IgD-negative memory B cell (primary cell): Measurements from ENCODE around the gene CHPF. TPM values are rescaled to one million over a fixed set of nuclear protein-coding genes. Genes with fewer than 3 reads are reported as not detected.
A peak's percentile ranks its signal among the peaks of the same experiment; 100 is the strongest.

ENCODE experiments used
- H3K27ac Mint-ChIP-seq, 3 donors: one replicate each; pipeline ENCODE4 v1.8.0; 2020 to 2022; ENCODE audit warnings: mild to moderate bottlenecking in 3 of 3, mixed read lengths in 3 of 3, moderate library complexity in 1 of 3
- H3K27me3 Mint-ChIP-seq: one replicate; pipeline ENCODE4 v1.8.0; 2021; ENCODE audit warnings: mixed read lengths
- H3K36me3 Mint-ChIP-seq: one replicate; pipeline ENCODE4 v1.8.0; 2020; ENCODE audit warnings: mild to moderate bottlenecking, mixed read lengths
- H3K4me1 Mint-ChIP-seq, 3 donors: one replicate each; pipeline ENCODE4 v1.8.0; 2020 to 2022; ENCODE audit warnings: mixed read lengths in 3 of 3, mild to moderate bottlenecking in 1 of 3
- H3K4me3 Mint-ChIP-seq, 4 donors: one replicate each; pipeline ENCODE4 v1.8.0; 2020 to 2022; ENCODE audit warnings: mild to moderate bottlenecking in 4 of 4, mixed read lengths in 4 of 4, moderate library complexity in 3 of 4
- H3K9me3 Mint-ChIP-seq, 3 donors: one replicate each; pipeline ENCODE4 v1.8.0; 2020 to 2021; ENCODE audit warnings: mixed read lengths in 3 of 3, mild to moderate bottlenecking in 1 of 3
- polyA plus RNA-seq: library from polyadenylated mRNA; unstranded; fragments of 300-500 nt; fragmentation: Illumina TruSeq; gene quantifications from one replicate; pipeline ENCODE4 v1.2.3, GENCODE V29; 2021

Gene CHPF, protein sequence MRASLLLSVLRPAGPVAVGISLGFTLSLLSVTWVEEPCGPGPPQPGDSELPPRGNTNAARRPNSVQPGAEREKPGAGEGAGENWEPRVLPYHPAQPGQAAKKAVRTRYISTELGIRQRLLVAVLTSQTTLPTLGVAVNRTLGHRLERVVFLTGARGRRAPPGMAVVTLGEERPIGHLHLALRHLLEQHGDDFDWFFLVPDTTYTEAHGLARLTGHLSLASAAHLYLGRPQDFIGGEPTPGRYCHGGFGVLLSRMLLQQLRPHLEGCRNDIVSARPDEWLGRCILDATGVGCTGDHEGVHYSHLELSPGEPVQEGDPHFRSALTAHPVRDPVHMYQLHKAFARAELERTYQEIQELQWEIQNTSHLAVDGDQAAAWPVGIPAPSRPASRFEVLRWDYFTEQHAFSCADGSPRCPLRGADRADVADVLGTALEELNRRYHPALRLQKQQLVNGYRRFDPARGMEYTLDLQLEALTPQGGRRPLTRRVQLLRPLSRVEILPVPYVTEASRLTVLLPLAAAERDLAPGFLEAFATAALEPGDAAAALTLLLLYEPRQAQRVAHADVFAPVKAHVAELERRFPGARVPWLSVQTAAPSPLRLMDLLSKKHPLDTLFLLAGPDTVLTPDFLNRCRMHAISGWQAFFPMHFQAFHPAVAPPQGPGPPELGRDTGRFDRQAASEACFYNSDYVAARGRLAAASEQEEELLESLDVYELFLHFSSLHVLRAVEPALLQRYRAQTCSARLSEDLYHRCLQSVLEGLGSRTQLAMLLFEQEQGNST
- 3.9 TPM for polyA plus RNA-seq

DNA sequence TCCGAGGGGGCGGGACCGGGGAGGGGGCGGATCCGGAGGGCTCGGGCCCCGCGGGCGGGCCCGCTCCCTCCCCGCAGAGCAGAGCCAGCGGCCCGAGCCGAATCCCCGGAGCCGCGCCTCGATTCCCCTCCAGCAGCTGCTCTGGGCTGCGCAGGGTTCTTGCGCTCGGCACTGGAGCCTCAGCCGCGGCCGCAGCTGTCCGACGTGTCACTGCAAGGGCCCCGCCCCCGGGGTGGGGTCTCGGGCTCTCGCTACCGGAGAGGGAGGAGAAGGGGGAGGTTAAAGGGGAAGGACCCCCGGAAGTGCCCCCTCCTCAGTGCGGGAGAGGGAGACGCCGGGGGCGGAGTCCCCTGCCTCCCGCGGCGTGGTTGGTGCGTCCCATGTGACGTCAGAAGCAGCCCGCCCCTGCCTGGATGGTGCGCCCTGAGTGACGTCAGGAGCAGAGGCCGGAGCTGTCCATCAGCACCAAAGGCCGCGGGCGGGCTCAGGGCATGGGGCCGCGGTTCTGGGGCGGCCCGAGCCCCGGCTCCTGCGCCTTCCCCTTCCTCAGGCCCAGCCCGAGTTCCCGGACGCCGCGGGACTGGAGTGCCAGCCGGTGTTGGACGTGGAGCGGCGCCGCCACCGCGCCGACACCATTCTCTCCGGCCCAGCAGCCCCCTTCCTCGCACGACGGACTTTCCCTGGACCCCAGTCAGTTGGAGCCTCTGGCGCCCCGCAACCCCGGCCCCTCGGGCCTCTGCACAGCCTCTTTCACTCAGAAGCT lies at the start of gene CHPF, which contains the start of gene TMEM198:
CHPF (minus strand) TSS at position 214 of the 763 bp plus-strand sequence. CDS start 271 bp downstream, outside the sequence.
TMEM198 (plus strand) TSS at position 433 of the 763 bp plus-strand sequence. CDS start 700 bp downstream, outside the sequence.
- Mint-ChIP-seq H3K4me1 (peaks cover 6 to 30% (median 8%) of the 10 kb centered on the region in 3 donors), H3K4me3 (peak within 1 kb of the TSS; percentile 81 to 94 (median 86)), H3K9me3 (no peaks in the 10 kb centered on the region), H3K27ac (peak within 1 kb of the TSS; percentile 72 to 80 (median 80)), H3K27me3 (peaks cover 23% of the 10 kb centered on the region), H3K36me3 (no peaks in the 10 kb centered on the region)

- H3K36me3 Mint-ChIP-seq: peaks cover 1% of the 10 kb centered on the region
- H3K27me3 Mint-ChIP-seq: peaks cover 10% of the 10 kb centered on the region
- H3K4me3 Mint-ChIP-seq: peak overlapping the region in 1 of 4 donors; percentile 69
- H3K9me3 Mint-ChIP-seq: no peaks in the 10 kb centered on the region
- H3K27ac Mint-ChIP-seq: no peak overlapping the region
- peaks cover 5 to 11% (median 5%) of the 10 kb centered on the region in 3 donors for H3K4me1 Mint-ChIP-seq
These were observed 49.5 kb upstream of the CHPF start for GRCh38 chr2:219593154-219593553.

DNA sequence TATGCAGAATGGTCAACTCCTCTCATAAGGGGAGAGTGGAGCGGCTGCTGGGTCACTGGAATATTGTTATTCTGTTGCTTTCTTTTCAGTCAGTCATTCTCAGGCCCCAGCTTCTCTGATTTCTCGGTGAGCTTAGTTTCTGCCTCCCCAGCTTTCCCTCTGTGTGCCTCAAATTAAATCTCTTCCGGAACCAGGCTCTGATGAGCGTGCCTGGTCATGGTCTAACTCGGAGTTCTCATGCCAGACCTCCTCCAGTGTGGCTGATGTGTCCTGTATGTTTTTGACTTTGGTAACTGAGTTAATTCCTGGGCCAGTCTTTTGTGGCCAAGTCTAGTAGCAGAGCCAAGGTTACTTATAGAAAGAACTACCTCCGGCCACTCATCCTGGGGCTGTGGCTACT lies 49.1 kb upstream of the CHPF start:
- Mint-ChIP-seq H3K4me3 (peak overlapping the region in 1 of 4 donors; percentile 69), H3K27ac (no peak overlapping the region), H3K4me1 (peaks cover 2 to 10% (median 3%) of the 10 kb centered on the region in 3 donors), H3K36me3 (peaks cover 1% of the 10 kb centered on the region), H3K27me3 (peaks cover 10% of the 10 kb centered on the region), H3K9me3 (no peaks in the 10 kb centered on the region)

DNA sequence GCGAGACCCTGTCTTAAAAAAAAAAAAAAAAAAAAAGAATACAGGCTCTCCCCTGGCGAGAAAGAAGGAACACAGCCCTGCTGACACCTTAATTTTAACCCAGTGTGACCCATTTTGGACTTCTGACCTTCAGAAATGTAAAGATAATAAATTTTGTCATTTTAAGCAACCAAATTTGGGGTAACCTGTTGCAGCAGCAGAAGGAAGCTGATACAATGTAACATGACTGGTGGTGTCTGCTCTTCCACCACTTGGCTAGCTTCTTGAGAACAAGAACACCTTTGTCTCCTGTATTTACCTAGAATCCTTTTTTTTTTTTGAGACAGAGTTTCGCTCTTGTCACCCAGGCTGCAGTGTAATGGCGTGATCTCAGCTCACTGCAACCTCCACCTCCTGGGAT lies 47.5 kb upstream of the CHPF start:
- Mint-ChIP-seq H3K4me3 (no peak overlapping the region), H3K36me3 (no peaks in the 10 kb centered on the region), H3K4me1 (no peaks in the 10 kb centered on the region), H3K27ac (no peak overlapping the region), H3K27me3 (peaks cover 11% of the 10 kb centered on the region), H3K9me3 (no peaks in the 10 kb centered on the region)

- no peak overlapping the region for H3K27ac Mint-ChIP-seq
- peak overlapping the region in 1 of 4 donors; percentile 77 for H3K4me3 Mint-ChIP-seq
- H3K27me3 Mint-ChIP-seq: peaks cover 9% of the 10 kb centered on the region
- H3K9me3 Mint-ChIP-seq: no peaks in the 10 kb centered on the region
- H3K36me3 Mint-ChIP-seq: no peaks in the 10 kb centered on the region
- no peaks in the 10 kb centered on the region for H3K4me1 Mint-ChIP-seq
These were observed 37.7 kb upstream of the CHPF start for GRCh38 chr2:219581346-219581745.

DNA sequence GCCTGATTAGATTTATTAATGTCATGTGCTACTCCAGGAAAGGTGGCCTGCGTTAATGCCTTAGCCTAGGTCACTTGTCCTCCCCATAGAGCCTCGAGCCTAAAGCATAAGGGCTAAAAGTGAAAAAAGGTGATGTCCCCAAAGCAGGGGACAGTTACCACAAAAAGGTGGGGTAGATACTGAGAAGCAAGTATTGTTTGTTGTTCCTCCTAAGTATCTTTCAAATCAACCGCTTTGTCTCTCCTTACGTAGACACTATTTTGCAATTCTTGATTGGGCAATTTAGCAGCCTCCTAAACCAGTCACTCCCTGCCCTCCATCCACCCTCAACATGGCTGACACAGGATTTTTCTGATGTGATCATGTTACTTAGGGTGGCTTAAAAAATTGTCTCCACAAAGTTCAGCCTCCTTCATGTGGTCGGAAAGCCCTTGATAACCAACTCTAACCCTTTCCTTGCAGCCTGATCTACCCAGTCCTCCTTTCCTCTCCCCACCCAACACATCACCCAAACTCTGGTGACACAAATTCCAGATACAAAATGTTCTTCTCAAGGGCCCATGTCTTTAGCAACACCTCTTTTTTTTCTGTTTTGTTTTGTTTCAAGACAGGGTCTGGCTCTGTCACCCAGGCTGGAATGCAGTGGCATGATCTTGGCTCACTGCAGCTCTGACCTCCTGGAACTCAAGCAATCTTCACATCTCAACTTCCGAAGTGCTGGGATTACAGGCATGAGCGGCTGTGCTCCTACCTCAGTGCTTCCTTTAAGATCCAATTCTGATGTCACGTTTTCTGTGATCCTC lies 35.4 kb upstream of the CHPF start:
- peaks cover 12% of the 10 kb centered on the region for H3K27me3 Mint-ChIP-seq
- H3K36me3 Mint-ChIP-seq: no peaks in the 10 kb centered on the region
- peak overlapping the region in 1 of 3 donors; percentile 46 for H3K27ac Mint-ChIP-seq
- H3K4me1 Mint-ChIP-seq: no peaks in the 10 kb centered on the region
- H3K9me3 Mint-ChIP-seq: no peaks in the 10 kb centered on the region
- H3K4me3 Mint-ChIP-seq: no peak overlapping the region

- no peak overlapping the region for H3K4me3 Mint-ChIP-seq
- peaks cover 0 to 2% (median 0%) of the 10 kb centered on the region in 3 donors for H3K9me3 Mint-ChIP-seq
- peaks cover 0 to 1% (median 0%) of the 10 kb centered on the region in 3 donors for H3K4me1 Mint-ChIP-seq
- H3K27me3 Mint-ChIP-seq: peaks cover 26% of the 10 kb centered on the region
- no peaks in the 10 kb centered on the region for H3K36me3 Mint-ChIP-seq
- H3K27ac Mint-ChIP-seq: no peak overlapping the region
These were observed 33.1 kb upstream of the CHPF start for GRCh38 chr2:219576505-219577388.

DNA sequence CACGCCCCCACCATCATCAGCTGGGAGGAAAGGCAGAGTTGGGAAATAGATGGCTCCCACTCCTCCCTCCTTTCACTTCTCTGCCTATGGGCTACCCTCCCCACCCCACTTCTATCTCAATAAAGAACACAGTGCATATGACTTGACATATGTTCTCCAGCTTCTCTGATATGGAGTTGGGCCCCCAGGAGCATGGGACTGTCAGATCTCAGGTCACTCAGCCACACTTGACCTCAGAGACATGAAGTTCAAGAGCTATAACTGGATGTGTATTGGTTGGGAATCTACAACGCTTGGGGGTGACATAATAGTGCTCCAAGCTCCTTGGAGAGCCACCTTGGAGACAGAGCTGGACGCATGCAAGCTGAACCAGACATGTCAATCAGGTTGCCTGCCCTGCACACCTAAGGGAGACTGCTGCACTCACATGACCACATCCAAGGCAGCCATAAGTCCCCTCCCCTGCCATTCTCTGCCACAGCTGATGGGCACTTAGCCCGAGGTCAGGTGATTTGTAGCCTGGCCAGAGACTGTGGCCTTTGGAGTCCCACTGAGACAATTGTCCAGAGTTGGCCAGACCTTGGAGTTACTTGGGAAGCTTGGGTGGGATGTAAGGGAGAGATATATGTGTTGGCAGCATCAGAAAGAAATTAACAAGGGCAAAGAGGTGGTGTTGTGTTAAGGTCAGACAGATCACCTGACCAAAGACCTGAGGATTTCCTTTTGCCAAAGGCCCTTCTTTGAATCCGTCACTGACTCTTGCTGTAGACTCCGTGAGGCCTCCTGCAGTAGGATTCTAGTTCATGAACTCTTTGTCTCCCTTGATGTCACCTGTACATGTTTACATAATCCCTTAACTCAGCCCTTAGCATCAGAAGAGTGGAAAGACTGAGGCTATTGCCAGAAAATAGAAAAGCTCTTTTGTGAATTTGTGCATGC lies 32.2 kb upstream of the CHPF start:
- Mint-ChIP-seq H3K36me3 (no peaks in the 10 kb centered on the region), H3K4me3 (no peak overlapping the region), H3K4me1 (peaks cover 0 to 2% (median 0%) of the 10 kb centered on the region in 3 donors), H3K27me3 (peaks cover 28% of the 10 kb centered on the region), H3K27ac (no peak overlapping the region), H3K9me3 (peaks cover 0 to 2% (median 0%) of the 10 kb centered on the region in 3 donors)

DNA sequence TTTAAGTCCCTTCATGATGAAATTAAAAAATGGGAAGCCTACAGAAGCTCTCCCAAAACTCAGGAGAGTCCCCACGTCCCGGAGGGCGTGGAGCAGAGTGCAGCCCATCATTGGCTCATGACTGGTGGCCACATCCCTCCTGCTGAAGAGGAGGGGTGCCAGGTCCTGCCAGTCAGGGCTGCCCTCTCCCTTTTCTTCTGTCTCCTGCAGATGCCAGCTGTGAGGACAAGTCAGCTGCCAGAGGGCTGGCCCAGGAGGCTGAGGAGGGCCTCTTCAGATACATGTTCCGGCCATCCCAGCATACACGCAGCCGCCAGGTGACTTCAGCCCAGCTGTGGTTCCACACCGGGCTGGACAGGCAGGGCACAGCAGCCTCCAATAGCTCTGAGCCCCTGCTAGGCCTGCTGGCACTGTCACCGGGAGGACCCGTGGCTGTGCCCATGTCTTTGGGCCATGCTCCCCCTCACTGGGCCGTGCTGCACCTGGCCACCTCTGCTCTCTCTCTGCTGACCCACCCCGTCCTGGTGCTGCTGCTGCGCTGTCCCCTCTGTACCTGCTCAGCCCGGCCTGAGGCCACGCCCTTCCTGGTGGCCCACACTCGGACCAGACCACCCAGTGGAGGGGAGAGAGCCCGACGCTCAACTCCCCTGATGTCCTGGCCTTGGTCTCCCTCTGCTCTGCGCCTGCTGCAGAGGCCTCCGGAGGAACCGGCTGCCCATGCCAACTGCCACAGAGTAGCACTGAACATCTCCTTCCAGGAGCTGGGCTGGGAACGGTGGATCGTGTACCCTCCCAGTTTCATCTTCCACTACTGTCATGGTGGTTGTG lies 31.1 kb upstream of the CHPF start:
- peaks cover 0 to 2% (median 0%) of the 10 kb centered on the region in 3 donors for H3K9me3 Mint-ChIP-seq
- H3K27ac Mint-ChIP-seq: no peak overlapping the region
- H3K36me3 Mint-ChIP-seq: no peaks in the 10 kb centered on the region
- no peak overlapping the region for H3K4me3 Mint-ChIP-seq
- H3K27me3 Mint-ChIP-seq: peaks cover 34% of the 10 kb centered on the region
- H3K4me1 Mint-ChIP-seq: peaks cover 0 to 2% (median 0%) of the 10 kb centered on the region in 3 donors

DNA sequence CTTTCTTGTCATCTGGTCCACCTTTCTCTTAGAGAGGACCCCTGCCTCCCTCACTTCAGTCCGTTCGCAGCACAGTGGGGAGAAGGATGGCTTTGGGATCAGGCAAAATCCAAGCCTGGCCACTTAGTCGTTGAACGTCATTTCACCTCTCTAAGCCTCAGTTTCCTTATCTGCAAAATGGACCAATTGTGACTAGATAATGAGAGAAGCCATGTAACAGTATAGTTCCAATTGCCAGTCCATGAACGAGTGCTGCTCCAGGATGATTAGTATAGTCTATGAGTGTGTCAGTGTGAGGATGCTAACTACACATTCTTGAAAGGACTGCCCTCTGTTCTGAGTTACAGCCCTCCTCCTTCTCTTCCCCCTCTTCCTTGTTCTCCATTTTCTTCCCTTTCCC lies 29.6 kb upstream of the CHPF start:
- Mint-ChIP-seq H3K4me3 (peak overlapping the region in 1 of 4 donors; percentile 45), H3K27me3 (peaks cover 47% of the 10 kb centered on the region), H3K36me3 (no peaks in the 10 kb centered on the region), H3K4me1 (peaks cover 0 to 2% (median 0%) of the 10 kb centered on the region in 3 donors), H3K27ac (no peak overlapping the region), H3K9me3 (peaks cover 0 to 2% (median 0%) of the 10 kb centered on the region in 3 donors)

GRCh38 chr2:219572237-219573001 lies 28.8 kb upstream of the CHPF start, which contains the start of gene INHA:
Gene INHA, plus strand, starts transcription at chr2:219572310. Its CDS starts 65 bp downstream, at chr2:219572375.
- Mint-ChIP-seq H3K27me3 (peaks cover 53% of the 10 kb centered on the region), H3K9me3 (peaks cover 0 to 3% (median 0%) of the 10 kb centered on the region in 3 donors), H3K27ac (no peak within 1 kb of the TSS), H3K4me3 (peak within 1 kb of the TSS in 2 of 4 donors; percentile 45 to 65), H3K4me1 (peaks cover 0 to 2% (median 0%) of the 10 kb centered on the region in 3 donors), H3K36me3 (no peaks in the 10 kb centered on the region)
